Body of pancreas (tissue), 4 donors: ENCODE measurements around the gene PKD2. TPM values are rescaled to one million over a fixed set of nuclear protein-coding genes. Genes with fewer than 3 reads are reported as not detected.

Experiments used
- ATAC-seq: fragments of 150-250 bp; one replicate; pipeline ENCODE4 v1.9.1; 2016
- DNase-seq, 4 donors: peaks; one replicate each; pipeline ENCODE4 v3.0.0-alpha.2; 2019
- H3K27ac ChIP-seq, 4 donors: fragments of 200-600 bp; sonication (generic); 1 replicate in 3 of 4; 2 replicates in 1 of 4; pipeline versions ENCODE4 v1.5.1 to v1.6.1; 2016 to 2019; ENCODE audit warnings: mild to moderate bottlenecking in 1 of 4, mixed read lengths in 1 of 4, moderate library complexity in 1 of 4
- H3K27me3 ChIP-seq, 2 donors: fragments of 200-600 bp; sonication (generic); one replicate each; pipeline ENCODE4 v1.6.0; 2016; ENCODE audit warnings: mild to moderate bottlenecking in 1 of 2
- H3K36me3 ChIP-seq, 2 donors: fragments of 200-600 bp; sonication (generic); replicated peaks in 1 of 2; 2 replicates each; pipeline ENCODE4 v1.5.1; 2016; ENCODE audit warnings: low read depth in 2 of 2; ENCODE audit not compliant: insufficient read depth in 1 of 2
- H3K4me1 ChIP-seq: fragments of 200-600 bp; sonication (generic); one replicate; pipeline ENCODE4 v1.6.0; 2016
- H3K4me3 ChIP-seq, 2 donors: fragments of 200-600 bp; sonication (generic); 1 replicate in 1 of 2; 2 replicates in 1 of 2; pipeline ENCODE4 v1.5.1; 2016 to 2019
- H3K9me3 ChIP-seq, 3 donors: fragments of 200-600 bp; sonication (generic); 1 replicate in 2 of 3; 2 replicates in 1 of 3; pipeline ENCODE4 v1.5.1; 2016
- CTCF ChIP-seq, 7 experiments: fragments of 450-650 bp in 4 of 7; fragments of 200-600 bp in 3 of 7; sonication (generic) in 3 of 7; IDR thresholded peaks; one replicate each; pipeline ENCODE4 v1.5.1; 2016 to 2019; ENCODE audit warnings: antibody characterized with exemption in 7 of 7
- POLR2A ChIP-seq, 3 donors: fragments of 450-650 bp; IDR thresholded peaks; one replicate each; pipeline ENCODE4 v1.6.1; 2016; ENCODE audit warnings: antibody characterized with exemption in 3 of 3, mild to moderate bottlenecking in 2 of 3
- WGBS, 2 donors: methylation state at CpG; one replicate each; pipeline ENCODE4 v1.1.5; 2017; 5-methylcytosine and 5-hydroxymethylcytosine counted together
- intact Hi-C: fragments of 100-400 bp; cut with DNase I; formaldehyde crosslinking; loops from one replicate; pipeline ENCODE4 v1.15.1; 2023
- total RNA-seq, 2 donors: library from RNA; depleted of rRNA; stranded (reverse); fragments of >200 nt; gene quantifications; one replicate each; pipeline ENCODE4 v1.1.0, GENCODE V29; 2016

The PKD2 gene
- total RNA-seq, 2 donors from 2014 or later: 29.8 to 33.6 TPM

GRCh38 chr4:88054901-88055300 is 47.5 kb downstream of the PKD2 start:
- ATAC-seq: peak; percentile 42
- TF ChIP-seq POLR2A (IDR thresholded peaks at IDR 0.05) (no peak), CTCF (IDR thresholded peaks at IDR 0.05) (peak in 4 of 7 experiments; percentile 27 to 46 (median 38))
- Histone ChIP-seq H3K27ac (no peak overlapping the region), H3K9me3 (no peaks in the 10 kb centered on the region), H3K27me3 (no peaks in the 10 kb centered on the region), H3K4me1 (no peaks in the 10 kb centered on the region), H3K36me3 (peaks cover 4 to 6% of the 10 kb centered on the region in 2 donors), H3K4me3 (no peak overlapping the region)
- peak in 2 of 4 donors; percentile 18 to 34 for DNase-seq
- intact Hi-C loops: no loop called here
- 77 to 91% methylated on average over 3 of the region's 3 CpGs for WGBS, 2 donors

- WGBS, 2 donors: 93 to 95% methylated on average over 3 of the region's 3 CpGs
- TF ChIP-seq POLR2A (IDR thresholded peaks at IDR 0.05): no peak
- intact Hi-C loops: no loop called here
- H3K9me3 ChIP-seq: no peaks in the 10 kb centered on the region
- H3K27me3 ChIP-seq: no peaks in the 10 kb centered on the region
- H3K4me1 ChIP-seq: no peaks in the 10 kb centered on the region
- no peak overlapping the region for H3K4me3 ChIP-seq
- peaks cover 1 to 6% of the 10 kb centered on the region in 2 donors for H3K36me3 ChIP-seq
- ATAC-seq (no peak), DNase-seq (no peak)
- H3K27ac ChIP-seq: no peak overlapping the region
Observed at GRCh38 chr4:88058295-88058694, 50.9 kb downstream of the PKD2 start.

GRCh38 chr4:88059766-88060165 is 52.3 kb downstream of the PKD2 start:
- WGBS, 2 donors: 72 to 82% methylated on average over 2 of the region's 2 CpGs
- Histone ChIP-seq H3K9me3 (no peaks in the 10 kb centered on the region), H3K4me3 (no peak overlapping the region), H3K4me1 (no peaks in the 10 kb centered on the region), H3K27me3 (no peaks in the 10 kb centered on the region), H3K36me3 (peaks cover 3 to 6% of the 10 kb centered on the region in 2 donors), H3K27ac (no peak overlapping the region)
- TF ChIP-seq CTCF (IDR thresholded peaks at IDR 0.05) (no peak), POLR2A (IDR thresholded peaks at IDR 0.05) (no peak)
- intact Hi-C loops: no loop called here
- no peak for DNase-seq
- ATAC-seq: no peak

- Histone ChIP-seq H3K4me1 (no peaks in the 10 kb centered on the region), H3K9me3 (no peaks in the 10 kb centered on the region), H3K36me3 (peaks cover 3 to 6% of the 10 kb centered on the region in 2 donors), H3K27me3 (no peaks in the 10 kb centered on the region), H3K4me3 (no peak overlapping the region), H3K27ac (no peak overlapping the region)
- WGBS, 2 donors: 75 to 89% methylated on average over 2 of the region's 2 CpGs
- intact Hi-C loops: no loop called here
- DNase-seq (no peak), ATAC-seq (no peak)
- no peak for TF ChIP-seq POLR2A (IDR thresholded peaks at IDR 0.05)
- TF ChIP-seq CTCF (IDR thresholded peaks at IDR 0.05): no peak
Observed at GRCh38 chr4:88060431-88060830, 53.0 kb downstream of the PKD2 start.

GRCh38 chr4:88062311-88062710 is 54.9 kb downstream of the PKD2 start:
- Histone ChIP-seq H3K27me3 (no peaks in the 10 kb centered on the region), H3K36me3 (peaks cover 6 to 9% of the 10 kb centered on the region in 2 donors), H3K4me3 (no peak overlapping the region), H3K4me1 (no peaks in the 10 kb centered on the region), H3K9me3 (no peaks in the 10 kb centered on the region), H3K27ac (no peak overlapping the region)
- DNase-seq: no peak
- WGBS, 2 donors: 67 to 68% methylated on average over 1 of the region's 1 CpG
- TF ChIP-seq CTCF (IDR thresholded peaks at IDR 0.05) (no peak), POLR2A (IDR thresholded peaks at IDR 0.05) (no peak)
- no peak for ATAC-seq
- intact Hi-C loops: no loop called here
